ENCODE results near the gene GMDS. TPM values are rescaled to one million over a fixed set of nuclear protein-coding genes. Genes with fewer than 3 reads are reported as not detected.

The GMDS gene
- total and polyA plus RNA-seq, 2 of the 13 experiments (the other 11 are each of a cell fraction or from before 2014, with no cell fraction given) = 64.4 to 112 TPM

- FAIRE-seq (no peak), ATAC-seq (no peak), DNase-seq (ENCODE audit: low spot score) (no peak)
- Histone ChIP-seq H3K9ac (ENCODE audit: insufficient read depth, low read depth, low read length) (no peak overlapping the region), H3K27me3 (ENCODE audit: control insufficient read depth in 1 of 2, insufficient read depth in 2 of 2, low read length in 2 of 2) (no peaks in the 10 kb centered on the region), H3K4me3 (replicated peaks in 1 of 3; ENCODE audit: insufficient read depth in 1 of 3, low read depth in 2 of 3, low read length in 3 of 3) (no peak overlapping the region), H4K20me1 (ENCODE audit: insufficient read depth, low read length) (peaks cover 14% of the 10 kb centered on the region), H3K9me3 (ENCODE audit: low read length) (no peaks in the 10 kb centered on the region), H3K4me2 (ENCODE audit: low read depth, low read length) (no peak overlapping the region), H2AFZ (ENCODE audit: low read length) (no peak overlapping the region), H3K4me1 (ENCODE audit: insufficient read depth, low read length) (peaks cover 22% of the 10 kb centered on the region), H3K79me2 (ENCODE audit: insufficient read depth, low read length) (peaks cover 33% of the 10 kb centered on the region), H3K36me3 (replicated peaks in 1 of 2; ENCODE audit: control insufficient read depth in 1 of 2, insufficient read depth in 2 of 2, low read length in 2 of 2) (peaks cover 0 to 7% of the 10 kb centered on the region in 2 experiments; a peak in 3 of 5 replicates), H3K27ac (ENCODE audit: extremely low read length, insufficient read depth, low read length) (no peak overlapping the region)
- no TSS peak for BruUV-seq (replicated peaks)
- no peak for TF ChIP-seq ZNF75D (CRISPR knock-in tag; IDR thresholded peaks at IDR 0.05; ENCODE audit: borderline replicate concordance)
- TF ChIP-seq GMEB1 (CRISPR knock-in tag; IDR thresholded peaks at IDR 0.05; ENCODE audit: borderline replicate concordance) = no peak
- TF ChIP-seq USF2 (IDR thresholded peaks at IDR 0.05; ENCODE audit: low read depth, low read length) = no peak
- TF ChIP-seq USF2 (CRISPR knock-in tag; IDR thresholded peaks at IDR 0.05; ENCODE audit: borderline replicate concordance) = no peak
- intact Hi-C loops (cut with micrococcal nuclease; ENCODE audit: unreplicated experiment) = no loop called here
- in situ Hi-C loops (cut with HindIII; ENCODE audit: extremely low pct_ligation_motif_present, low pct_unique_long_range_greater_than_20kb) = no loop called here
- POLR2A ChIA-PET = no interaction called here
- CTCF ChIA-PET (ENCODE audit: low intra/inter-chr PET ratio, low total read pairs) = no interaction called here
Observed at GRCh38 chr6:2055911-2056310, 189.5 kb downstream of the GMDS start.

- in situ Hi-C loops (cut with HindIII; ENCODE audit: extremely low pct_ligation_motif_present, low pct_unique_long_range_greater_than_20kb) = no loop called here
- peaks cover 33% of the 10 kb centered on the region for H3K79me2 ChIP-seq (ENCODE audit: insufficient read depth, low read length)
- H3K27me3 ChIP-seq (ENCODE audit: control insufficient read depth in 1 of 2, insufficient read depth in 2 of 2, low read length in 2 of 2) = no peaks in the 10 kb centered on the region
- DNase-seq (ENCODE audit: low spot score) = no peak
- WGBS (ENCODE audit: low lambda C conversion rate) = 84% methylated on average over 1 of the region's 1 CpG
- no peak overlapping the region for H2AFZ ChIP-seq (ENCODE audit: low read length)
- H3K4me1 ChIP-seq (ENCODE audit: insufficient read depth, low read length) = peaks cover 22% of the 10 kb centered on the region
- FAIRE-seq = no peak
- H3K27ac ChIP-seq (ENCODE audit: extremely low read length, insufficient read depth, low read length) = no peak overlapping the region
- peaks cover 14% of the 10 kb centered on the region for H4K20me1 ChIP-seq (ENCODE audit: insufficient read depth, low read length)
- POLR2A ChIA-PET = no interaction called here
- no peak; the same call in 2 of the 3 replicates for ATAC-seq
- no peak overlapping the region for H3K9ac ChIP-seq (ENCODE audit: insufficient read depth, low read depth, low read length)
- no TSS peak for BruUV-seq (replicated peaks)
- peaks cover 0 to 7% of the 10 kb centered on the region in 2 experiments; a peak in 3 of 5 replicates for H3K36me3 ChIP-seq (replicated peaks in 1 of 2; ENCODE audit: control insufficient read depth in 1 of 2, insufficient read depth in 2 of 2, low read length in 2 of 2)
- CTCF ChIA-PET (ENCODE audit: low intra/inter-chr PET ratio, low total read pairs) = no interaction called here
- intact Hi-C loops (cut with micrococcal nuclease; ENCODE audit: unreplicated experiment) = no loop called here
- no peak overlapping the region for H3K4me3 ChIP-seq (replicated peaks in 1 of 3; ENCODE audit: insufficient read depth in 1 of 3, low read depth in 2 of 3, low read length in 3 of 3)
- H3K4me2 ChIP-seq (ENCODE audit: low read depth, low read length) = no peak overlapping the region
- H3K9me3 ChIP-seq (ENCODE audit: low read length) = no peaks in the 10 kb centered on the region
- no peak for TF ChIP-seq PBX2 (CRISPR knock-in tag; IDR thresholded peaks at IDR 0.05)
- TF ChIP-seq ZNF513 (CRISPR knock-in tag; conservative IDR thresholded peaks at IDR 0.05) = no peak
- TF ChIP-seq ZNF253 (CRISPR knock-in tag; IDR thresholded peaks at IDR 0.05; ENCODE audit: borderline replicate concordance) = no peak
- no peak for TF ChIP-seq ZNF354B (CRISPR knock-in tag; IDR thresholded peaks at IDR 0.05)
- TF ChIP-seq CENPX (CRISPR knock-in tag; IDR thresholded peaks at IDR 0.05) = no peak
- no peak for TF ChIP-seq MEF2D (CRISPR knock-in tag; IDR thresholded peaks at IDR 0.05)
Observed at GRCh38 chr6:2055143-2055542, 190.3 kb downstream of the GMDS start.
